GM21526 (cell line): ENCODE data around the gene RPH3AL.
"Not testable (repeated sequence)": the region's sequence is repeated elsewhere in the genome, so short reads cannot be mapped to it uniquely, and the experiment has no call there.

Experiments used
- ATAC-seq: cut with Tn5 transposase; IDR thresholded peaks from one replicate; pipeline ENCODE4 v1.9.1; 2021; ENCODE audit warnings: moderate library complexity; ENCODE audit not compliant: unreplicated experiment, low FRiP score

The RPH3AL gene

DNA sequence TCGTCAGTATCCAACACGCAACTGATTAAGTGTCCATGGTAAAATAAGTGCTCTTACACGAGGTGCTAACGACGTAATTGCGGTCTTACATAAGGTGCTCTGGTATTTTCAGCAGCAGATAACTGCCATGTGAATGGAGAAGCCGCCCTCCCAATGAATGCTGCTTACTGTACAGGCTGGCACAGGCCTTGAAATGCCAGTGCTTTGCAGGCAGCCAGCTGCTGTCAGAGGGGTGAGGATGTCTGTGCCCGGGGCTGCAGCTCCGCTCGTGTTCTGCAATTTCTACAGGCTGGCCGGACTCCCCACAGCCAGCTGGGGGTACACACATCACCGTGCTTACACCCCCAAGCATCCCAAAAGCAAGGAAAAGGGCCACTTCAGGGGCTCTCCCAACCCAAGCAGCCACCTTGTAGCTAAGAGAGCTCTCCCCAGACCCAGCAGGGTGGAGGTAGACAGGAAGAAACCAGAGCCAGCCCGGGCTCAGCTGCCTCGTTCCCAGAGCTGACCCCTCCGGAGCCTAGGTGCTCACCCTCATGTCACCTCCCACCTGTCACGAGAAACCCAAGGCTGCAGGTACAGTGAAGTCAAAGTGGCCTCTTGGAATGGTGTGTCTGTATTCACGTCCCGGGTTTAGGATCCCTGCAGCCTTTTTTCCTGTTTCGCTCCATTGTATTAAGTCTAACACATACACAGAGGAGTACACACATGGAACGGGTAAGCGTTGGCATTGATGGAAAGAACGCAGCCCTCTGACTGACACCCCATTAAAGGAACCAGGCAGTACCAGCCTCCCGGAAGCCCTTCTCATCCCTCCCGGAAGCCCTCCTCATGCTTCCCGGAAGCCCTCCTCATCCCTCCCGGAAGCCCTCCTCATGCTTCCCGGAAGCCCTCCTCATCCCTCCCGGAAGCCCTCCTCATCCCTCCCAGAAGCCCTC lies 27.2 kb upstream of the RPH3AL start:
- no peak for ATAC-seq

DNA sequence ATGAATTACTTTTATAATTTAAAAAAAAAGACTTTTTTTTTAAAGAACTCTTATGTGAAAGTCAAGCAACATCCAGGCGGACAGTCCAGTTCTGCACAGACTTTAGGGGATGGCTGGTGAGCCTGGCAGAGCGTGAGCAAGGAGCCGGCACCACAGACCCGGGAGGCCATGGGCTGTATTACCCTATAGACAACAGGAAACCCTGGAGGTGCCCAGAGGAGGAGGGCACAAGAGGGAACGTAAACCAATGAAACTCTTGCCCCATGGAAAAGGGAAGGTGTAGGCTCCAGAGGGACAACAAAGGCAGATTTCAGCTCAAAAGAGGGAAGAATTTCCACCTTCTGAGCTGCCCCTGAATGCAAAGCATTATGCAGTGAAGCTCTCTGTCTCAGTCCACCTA lies 25.5 kb upstream of the RPH3AL start:
- ATAC-seq: no peak

DNA sequence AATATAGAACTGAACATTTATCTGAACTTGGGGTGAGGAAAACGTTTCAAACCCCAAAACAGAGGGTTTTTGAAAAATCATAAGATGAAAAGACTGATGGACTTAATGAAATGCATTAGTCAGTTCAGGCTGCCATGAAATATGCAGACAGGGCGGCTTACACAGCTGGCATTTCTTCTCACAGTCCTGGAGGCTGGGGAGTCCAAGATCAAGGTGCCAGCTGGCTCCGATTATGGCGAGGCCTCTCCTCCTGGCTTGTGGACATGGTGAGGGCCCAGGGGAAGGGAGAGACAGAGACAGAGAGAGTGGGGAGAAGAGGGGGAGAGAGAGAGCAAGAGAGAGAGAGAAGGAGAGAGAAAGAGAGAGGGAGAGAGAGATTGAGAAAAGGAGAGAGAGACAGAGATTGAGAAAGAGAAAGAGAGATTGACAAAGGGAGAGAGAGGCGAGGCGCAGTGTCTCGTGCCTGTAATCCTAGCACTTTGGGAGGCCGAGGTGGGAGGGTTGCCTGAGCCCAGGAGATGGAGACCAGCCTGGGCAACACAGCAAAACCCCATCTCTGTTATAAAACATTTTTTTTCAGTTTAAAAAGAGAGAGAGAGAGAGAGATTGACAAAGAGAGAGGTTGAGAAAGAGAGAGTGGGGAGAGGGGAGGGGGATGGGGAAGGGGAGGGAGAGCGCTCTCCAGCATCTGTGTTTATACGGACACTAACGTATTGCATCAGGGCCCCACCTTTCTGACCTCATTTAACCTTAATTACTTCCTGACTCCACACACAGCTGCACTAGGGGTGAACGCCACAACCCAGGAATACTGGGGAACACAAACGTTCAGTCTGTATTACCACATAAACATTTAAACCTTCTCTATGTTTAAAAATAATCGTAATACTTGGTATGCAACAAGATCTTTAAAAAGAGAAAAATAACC lies 24.6 kb upstream of the RPH3AL start:
- ATAC-seq: no peak

DNA sequence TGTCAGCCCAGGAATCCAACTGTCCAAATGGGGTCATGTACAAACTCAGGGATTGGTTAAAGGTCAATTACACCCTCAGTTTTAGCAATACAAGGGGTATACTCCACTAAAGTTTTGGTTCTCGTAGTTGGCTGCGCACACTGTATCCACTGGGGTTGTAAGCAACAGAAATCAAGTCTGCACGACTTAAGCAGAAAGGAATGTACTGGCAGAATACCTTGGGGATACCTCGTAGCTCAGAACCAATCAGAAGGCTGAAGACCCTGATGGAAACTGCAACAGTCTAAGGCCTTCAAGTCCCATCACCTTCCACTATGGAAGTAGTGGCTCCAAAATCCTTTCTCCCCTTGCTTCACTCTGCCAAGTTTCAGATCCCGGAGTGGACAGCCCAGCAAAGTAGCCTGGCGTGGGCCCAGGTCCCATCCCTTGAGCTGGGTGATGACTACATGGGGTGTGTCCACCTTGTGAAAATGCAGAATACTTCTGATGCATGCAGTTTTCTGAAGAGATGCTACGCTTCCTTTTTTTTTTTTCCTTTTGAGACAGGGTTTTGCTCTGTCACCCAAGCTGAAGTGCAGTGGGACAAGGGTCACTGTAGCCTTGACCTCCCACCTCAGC lies 21.1 kb upstream of the RPH3AL start:
- no peak for ATAC-seq

DNA sequence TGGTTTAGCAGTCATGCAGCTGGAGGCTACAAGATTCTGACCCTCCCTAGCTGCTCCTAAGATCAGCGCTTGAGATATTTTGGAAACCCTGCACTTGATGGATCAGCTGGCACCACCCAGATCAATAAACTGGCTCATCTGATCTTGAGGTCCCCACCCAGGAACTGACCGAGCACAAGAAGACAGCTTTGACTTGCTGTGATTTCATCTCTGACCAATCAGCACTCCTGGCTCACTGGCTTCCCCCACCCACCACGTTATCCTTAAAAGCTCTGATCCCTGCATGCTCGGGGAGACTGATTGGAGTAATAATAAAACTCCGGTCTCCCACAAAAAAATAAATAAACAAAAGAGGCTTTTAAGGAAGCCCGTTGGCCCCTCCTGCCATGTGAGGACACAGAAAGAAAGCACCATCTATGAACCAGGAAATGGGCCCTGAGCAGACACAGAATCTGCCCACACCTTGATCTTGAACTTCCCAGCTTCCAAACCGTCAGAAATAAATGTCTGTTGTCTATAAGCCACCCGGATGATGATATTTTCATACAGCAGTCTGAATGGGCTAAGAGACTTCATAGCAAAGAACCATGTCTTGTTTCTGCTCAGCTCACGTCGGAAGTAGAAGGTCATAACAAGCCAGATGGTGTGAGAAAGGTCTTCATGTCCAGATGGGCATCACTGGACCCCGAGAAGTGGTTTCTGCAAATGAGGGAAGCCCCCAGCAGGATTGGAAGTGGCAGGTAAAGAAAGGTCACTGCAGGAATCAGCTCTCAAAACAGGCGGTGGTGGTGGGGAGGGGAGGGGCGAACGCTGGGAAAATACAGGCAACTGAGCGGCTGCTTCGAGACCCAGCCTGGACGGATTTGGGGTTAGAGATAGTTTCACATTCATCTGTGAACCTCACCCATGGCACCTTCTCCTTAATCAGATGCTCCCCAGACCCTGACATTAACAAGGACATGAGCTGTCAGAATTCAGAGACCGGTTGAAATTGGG lies 19.8 kb upstream of the RPH3AL start:
- no peak for ATAC-seq

DNA sequence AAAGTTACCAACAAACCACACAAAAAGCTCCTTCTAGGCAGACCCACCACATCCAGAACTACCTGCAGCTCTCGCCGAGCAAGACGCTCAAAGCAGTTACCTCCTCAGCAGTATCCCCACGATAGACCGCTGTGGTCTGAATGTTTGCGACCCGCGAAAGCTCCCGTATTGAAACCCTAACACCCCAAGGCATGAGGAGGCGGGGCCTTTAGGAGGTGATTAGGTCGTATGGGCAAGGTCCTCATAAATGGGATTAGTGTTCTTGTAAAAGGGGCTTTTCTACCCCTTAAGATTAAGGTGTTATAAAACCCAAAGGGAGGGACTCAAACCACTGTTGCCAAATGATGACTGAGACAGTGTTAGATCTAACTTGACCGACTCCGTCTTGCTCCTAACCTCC lies 19.0 kb upstream of the RPH3AL start:
- no peak for ATAC-seq

DNA sequence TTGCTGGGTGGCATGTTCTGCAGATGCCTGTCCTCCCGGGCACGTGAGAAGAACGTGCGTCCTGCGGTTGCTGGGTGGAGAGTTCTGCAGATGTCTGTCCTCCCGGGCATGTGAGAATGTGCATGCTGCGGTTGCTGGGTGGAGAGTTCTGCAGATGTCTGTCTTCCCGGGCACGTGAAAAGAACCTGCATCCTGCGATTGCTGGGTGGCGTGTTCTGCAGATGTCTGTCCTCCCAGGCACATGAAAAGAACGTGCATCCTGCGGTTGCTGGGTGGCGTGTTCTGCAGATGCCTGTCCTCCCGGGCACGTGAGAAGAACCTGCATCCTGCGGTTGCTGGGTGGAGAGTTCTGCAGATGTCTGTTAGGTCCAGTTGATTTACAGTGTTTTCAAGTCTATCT lies 15.0 kb upstream of the RPH3AL start:
- not testable (repeated sequence) for ATAC-seq

DNA sequence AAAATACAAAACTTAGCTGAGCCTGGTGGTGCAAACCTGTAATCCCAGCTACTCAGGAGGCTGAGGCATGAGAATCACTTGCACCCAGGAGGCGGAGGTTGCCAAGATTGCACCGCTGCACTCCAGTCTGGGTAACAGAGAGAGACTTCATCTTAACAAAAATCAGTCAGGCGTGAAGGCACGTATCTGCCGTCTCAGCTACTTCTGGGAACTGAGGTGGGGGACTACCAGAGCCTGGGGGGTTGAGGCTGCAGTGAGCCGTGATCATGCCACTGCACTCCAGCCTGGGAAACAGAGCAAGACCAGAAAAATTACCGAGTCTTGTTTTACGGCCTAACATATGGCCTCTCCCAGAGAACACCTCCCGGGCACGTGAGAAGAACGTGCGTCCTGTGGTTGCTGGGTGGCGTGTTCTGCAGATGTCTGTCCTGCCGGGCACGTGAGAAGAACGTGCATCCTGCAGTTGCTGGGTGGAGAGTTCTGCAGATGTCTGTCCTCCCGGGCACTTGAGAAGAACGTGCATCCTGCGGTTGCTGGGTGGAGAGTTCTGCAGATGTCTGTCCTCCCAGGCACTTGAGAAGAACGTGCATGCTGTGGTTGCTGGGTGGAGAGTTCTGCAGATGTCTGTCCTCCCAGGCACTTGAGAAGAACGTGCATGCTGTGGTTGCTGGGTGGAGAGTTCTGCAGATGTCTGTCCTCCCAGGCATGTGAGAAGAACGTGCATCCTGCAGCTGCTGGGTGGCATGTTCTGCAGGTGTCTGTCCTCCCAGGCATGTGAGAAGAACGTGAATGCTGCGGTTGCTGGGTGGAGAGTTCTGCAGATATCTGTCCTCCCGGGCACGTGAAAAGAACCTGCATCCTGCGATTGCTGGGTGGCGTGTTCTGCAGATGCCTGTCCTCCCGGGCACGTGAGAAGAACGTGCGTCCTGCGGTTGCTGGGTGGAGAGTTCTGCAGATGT lies 14.3 kb upstream of the RPH3AL start:
- not testable (repeated sequence) for ATAC-seq

DNA sequence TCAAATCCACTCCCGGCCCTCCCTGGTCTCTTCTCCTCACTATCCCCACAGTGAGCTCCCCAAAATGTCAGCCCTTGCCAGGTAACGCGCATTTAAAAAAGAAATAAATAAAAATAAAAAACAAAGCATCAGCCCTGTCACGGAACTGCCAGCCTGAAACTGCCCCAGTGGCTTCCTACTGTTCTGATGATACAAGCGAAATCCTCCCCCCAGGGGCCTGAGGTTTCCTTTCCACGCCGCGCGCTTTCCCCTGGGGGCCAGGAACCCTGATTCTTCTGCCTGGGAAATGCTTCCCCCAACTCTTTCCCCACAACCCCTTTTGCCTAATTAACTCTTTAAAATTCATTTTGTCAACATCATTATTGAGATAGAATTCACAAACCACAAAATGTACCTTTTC lies 12.2 kb upstream of the RPH3AL start:
- no peak for ATAC-seq

DNA sequence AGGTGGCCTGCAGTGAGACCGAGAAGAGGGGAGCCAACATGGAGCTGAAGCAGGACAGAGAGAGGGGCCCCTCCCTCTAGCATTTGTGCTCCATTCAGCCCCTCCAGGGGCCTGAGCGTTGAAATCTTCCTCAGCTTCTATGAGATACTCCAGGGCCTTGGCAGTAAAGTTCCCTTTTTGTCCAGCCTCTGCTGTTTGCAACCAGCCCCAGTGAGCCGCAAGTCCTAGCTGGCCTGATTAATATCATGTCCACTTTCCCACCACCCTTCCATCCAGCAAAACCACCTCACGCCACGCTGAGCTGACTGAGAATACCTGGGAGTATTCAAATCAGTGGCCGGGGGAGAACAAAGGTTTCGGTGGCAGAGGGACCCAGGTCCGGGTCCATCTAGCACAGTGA lies 11.7 kb upstream of the RPH3AL start:
- no peak for ATAC-seq

DNA sequence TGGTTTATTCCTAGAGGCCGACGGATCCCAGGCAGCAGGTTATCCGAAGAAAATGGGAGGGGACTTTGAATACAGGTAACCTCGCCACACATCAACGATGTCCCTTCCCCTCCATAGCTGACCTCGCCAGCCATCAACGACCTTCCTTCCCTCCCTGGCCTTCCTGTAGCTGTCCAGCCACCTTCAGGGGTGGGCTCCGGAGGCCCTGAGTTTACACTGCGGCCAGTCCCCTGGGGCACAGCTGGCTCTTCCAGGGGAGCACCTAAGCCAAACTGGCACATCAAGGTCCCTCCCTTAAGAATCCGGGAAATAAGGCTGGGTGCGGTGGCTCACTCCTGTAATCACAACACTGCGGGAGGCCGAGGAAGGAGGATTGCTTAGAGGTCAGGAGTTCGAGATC lies 10.1 kb upstream of the RPH3AL start:
- ATAC-seq: no peak

DNA sequence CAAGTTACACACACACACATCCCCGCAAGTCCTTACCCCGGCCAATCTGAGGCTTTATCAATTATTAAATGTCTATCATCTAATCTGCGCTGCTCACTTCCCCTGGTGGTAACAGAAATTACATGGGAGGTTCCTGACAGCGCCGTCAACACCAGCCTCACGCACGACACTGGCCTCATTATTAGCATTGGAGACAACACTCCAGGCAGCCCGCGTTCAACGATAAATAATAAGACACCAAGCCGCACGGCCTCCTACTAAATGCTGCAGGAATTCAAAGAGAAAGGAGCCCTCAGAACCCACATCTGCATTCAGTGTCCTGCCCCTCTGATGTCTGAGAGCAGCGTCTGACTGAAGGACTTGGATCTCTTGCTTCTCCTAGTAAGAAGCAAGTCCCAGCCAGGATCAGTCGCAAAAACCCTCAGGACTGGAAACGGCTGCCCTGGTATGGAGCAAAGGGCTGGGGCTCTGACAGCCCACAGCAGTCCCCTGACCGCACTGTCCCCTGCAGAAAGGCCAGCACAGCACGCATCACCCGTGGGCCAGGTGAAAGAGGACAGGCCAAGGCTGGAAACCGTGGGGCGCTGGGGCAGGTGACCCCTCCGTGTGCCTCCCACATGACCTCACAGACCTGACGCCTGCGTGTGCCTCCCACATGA lies 7.6 kb upstream of the RPH3AL start:
- ATAC-seq: no peak

DNA sequence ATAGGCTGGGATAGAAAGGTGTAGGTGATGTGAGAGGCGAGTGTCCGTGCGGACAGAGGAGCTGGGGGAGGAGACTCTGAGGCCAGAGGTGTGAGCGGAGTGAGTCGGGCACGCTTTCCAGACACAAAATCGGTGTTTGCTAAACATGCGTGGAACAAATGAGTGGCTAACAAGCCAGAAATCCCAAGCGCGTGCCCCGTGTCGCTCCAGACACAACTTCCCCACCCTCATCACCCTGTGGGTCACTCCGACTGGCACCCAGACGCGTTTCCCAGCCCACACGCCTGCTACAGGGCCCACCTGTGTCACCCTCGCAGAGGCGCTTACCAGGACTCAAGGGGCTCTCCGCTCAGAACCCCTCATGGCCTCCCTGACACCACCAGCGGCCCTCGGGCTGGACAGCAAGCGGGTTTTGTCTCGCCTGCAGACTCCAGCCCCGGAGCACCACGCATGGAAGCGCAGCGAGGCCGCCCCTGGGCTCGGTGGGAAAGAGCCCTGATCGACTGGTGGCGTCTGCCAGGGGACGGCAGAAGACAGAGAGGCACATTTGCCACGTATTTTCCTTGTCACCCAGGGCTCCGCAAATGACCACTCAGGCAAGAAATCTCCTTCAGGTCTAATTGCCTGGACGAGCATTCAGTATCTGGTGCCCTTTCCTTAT lies 6.0 kb upstream of the RPH3AL start:
- ATAC-seq: no peak

DNA sequence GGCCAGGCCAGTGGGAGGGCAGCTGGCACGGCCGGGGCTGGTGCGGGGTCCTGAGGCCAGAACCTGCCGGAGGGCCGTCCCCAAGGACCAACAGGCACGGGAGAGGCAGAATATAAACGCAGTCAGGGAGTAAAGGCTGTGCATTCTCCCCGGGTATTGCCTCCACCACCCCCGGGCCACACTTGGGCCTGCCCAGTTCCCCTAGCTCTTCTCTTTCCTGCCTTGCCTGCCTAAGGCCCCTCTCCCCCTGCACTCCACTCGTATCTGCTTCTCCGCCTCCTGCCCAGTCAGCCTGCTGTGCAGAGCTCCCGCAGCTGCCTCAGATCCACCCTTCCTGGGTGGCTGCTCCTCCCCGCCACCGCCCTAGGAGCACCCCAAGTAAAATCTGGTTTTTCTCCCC lies 5.0 kb upstream of the RPH3AL start:
- no peak for ATAC-seq

DNA sequence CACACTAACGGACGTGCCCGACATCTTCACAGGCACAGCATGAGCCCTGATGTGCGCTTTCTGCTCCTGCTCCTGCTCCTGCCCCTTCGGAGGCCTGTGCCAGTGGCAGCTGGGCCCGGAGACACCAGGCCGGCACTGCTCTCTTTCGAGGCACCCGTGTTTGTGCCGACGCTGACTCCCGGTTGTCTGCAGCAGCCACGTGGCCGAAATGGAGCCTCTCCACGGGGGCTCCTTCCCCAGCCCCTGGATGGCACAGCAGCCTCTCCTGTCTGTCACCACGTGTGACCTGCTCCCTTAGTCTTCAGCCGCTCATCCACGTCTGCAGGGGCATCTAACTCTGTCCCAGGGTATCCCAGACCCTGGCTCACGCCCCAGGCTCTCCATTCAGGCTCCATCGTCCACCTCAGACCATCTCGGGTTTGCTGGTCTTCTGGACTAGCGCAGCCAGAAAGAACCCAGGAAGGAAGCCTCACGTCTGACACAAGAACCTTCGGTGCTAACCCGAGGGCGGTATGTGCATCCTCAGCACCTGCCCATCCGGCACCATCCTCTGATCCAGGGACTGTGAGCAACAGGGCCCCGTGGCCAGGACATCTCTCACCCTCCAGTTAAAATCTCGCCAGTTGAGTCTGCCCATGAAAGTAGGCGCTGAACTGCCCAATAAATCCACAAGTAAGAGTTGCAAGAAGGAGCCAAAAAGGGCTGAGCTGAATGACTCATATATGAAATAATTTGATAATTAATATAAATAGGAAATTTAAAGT lies 4.2 kb upstream of the RPH3AL start:
- no peak for ATAC-seq

DNA sequence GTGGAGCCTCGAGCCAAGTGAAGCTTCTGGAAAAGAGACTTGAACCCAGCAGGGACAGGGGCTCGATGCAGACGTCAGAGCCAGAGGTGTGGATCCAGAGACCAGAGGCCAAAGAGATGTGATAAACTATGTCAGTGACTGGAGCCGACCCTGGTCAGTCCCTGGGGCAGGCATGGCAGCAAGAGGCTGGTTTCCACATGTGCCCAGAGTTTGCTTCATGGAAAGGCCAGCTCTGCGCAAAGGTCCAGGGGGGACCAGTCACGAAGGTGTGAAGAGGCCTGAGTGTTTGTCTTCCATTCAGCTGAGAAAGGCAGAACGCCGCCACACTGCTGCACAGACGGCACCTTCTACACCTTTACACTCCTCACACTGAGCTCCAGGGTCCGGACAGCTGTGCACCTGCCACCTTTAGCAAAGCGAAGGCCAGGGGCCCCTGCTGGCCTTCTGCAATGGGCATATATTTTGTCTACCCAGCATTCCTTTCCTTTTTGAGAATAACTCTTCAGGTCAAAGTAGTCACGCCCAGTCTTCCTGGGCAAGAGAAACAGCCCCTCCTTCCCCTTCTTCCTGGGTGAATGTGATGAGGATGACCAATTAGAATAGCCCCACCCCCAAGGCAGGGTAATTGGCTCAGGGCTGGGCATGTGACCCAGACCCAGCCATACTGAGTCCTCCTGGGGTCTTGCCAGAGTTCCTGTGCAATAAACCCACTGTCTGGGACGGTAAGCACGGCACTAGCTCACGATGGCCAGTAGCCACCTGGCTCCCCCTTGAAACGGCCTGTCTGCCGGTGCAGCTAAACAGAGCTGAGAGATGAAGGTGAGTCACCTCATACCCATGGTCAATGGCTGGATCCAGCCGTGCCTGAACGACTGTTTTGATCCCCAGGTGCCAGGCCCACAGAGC lies 2.3 kb upstream of the RPH3AL start:
- no peak for ATAC-seq
